ENCODE data around the gene RFC4. TPM values are rescaled to one million over a fixed set of nuclear protein-coding genes. Genes with fewer than 3 reads are reported as not detected.

Gene RFC4
- total and polyA plus RNA-seq, 2 of the 4 experiments (the other 2 are of a cell fraction): 19.5 to 27.9 TPM

GRCh38 chr3:186828340-186828739 is 22.1 kb upstream of the RFC4 start:
- no TSS peak for BruUV-seq (replicated peaks)

More at GRCh38 chr3:186828340-186828739, 22.1 kb upstream of the RFC4 start:
- Histone ChIP-seq H3K4me1 (ENCODE audit: control insufficient read depth, insufficient read depth, low read length) (peaks cover 13% of the 10 kb centered on the region), H2AK9ac (replicated peaks; ENCODE audit: low read depth, low read length, poor library complexity) (no peak overlapping the region), H3K79me1 (ENCODE audit: low read depth in 1 of 2, low read length in 2 of 2) (peaks cover 0 to 11% of the 10 kb centered on the region in 2 experiments; a peak in 2 of 4 replicates), H2BK20ac (ENCODE audit: low read depth, low read length) (no peak overlapping the region), H3K27ac (ENCODE audit: insufficient read depth, low read length) (no peak overlapping the region), H2AK5ac (ENCODE audit: low read depth, low read length) (no peak overlapping the region), H3K56ac (ENCODE audit: extremely low read depth, insufficient read depth, low read length) (no peak overlapping the region), H3K9ac (ENCODE audit: low read depth, low read length) (no peak overlapping the region), H3K18ac (ENCODE audit: low read depth, low read length) (no peak overlapping the region), H3K27me3 (ENCODE audit: control insufficient read depth, insufficient read depth, low read length) (peaks cover 35% of the 10 kb centered on the region), H2BK120ac (ENCODE audit: low read depth, low read length) (no peak overlapping the region), H3K36me3 (ENCODE audit: control insufficient read depth, insufficient read depth, low read length) (no peaks in the 10 kb centered on the region), H3K4me3 (ENCODE audit: insufficient read depth, low read depth, low read length) (no peak overlapping the region), H4K5ac (ENCODE audit: low read depth, low read length) (no peak overlapping the region), H3K9me1 (ENCODE audit: insufficient read depth, low read length) (no peaks in the 10 kb centered on the region; the same call in 1 of the 2 replicates), H3K14ac (replicated peaks; ENCODE audit: low read depth, low read length) (no peak overlapping the region), H3K9me3 (ENCODE audit: control insufficient read depth, insufficient read depth, low read length) (no peaks in the 10 kb centered on the region), H3K4ac (ENCODE audit: low read depth, low read length) (no peak overlapping the region), H3K4me2 (ENCODE audit: low read depth, low read length) (no peak overlapping the region), H3K23ac (ENCODE audit: low read depth, low read length) (no peak overlapping the region), H2AFZ (replicated peaks; ENCODE audit: low read length, poor library complexity) (no peak overlapping the region), H2BK5ac (ENCODE audit: low read depth, low read length, poor library complexity, severe bottlenecking) (no peak overlapping the region), H4K91ac (ENCODE audit: insufficient read depth, low read depth, low read length) (no peak overlapping the region), H2BK15ac (ENCODE audit: low read depth, low read length) (no peak overlapping the region), H4K20me1 (ENCODE audit: insufficient read depth, low read length) (no peaks in the 10 kb centered on the region), H4K8ac (ENCODE audit: low read depth in 2 of 2, low read length in 2 of 2) (no peak overlapping the region)
- in situ Hi-C loops (cut with MboI; ENCODE audit: low sequenced_read_pairs): no loop called here
- DNase-seq: no peak
- intact Hi-C loops (cut with micrococcal nuclease): loop anchor here (10.0 kb wide), 1 partner anchor 564 kb away; no protein-coding TSS in a partner anchor
- ATAC-seq (ENCODE audit: low read depth): no peak
- no CpG with 5 or more reads among the region's 5 CpGs for WGBS, 2 experiments (ENCODE audit: extremely low coverage in 2 of 2, insufficient read length in 1 of 2)
- no peak for TF ChIP-seq USF2 (IDR thresholded peaks at IDR 0.05; ENCODE audit: low read depth, low read length)
- no peak for TF ChIP-seq MAZ (IDR thresholded peaks at IDR 0.05; ENCODE audit: borderline replicate concordance, low read depth, low read length)
- TF ChIP-seq MXI1 (IDR thresholded peaks at IDR 0.05; ENCODE audit: borderline replicate concordance, low read depth, low read length): no peak
- TF ChIP-seq BHLHE40 (IDR thresholded peaks at IDR 0.05; ENCODE audit: low read depth, low read length): no peak
- no peak for TF ChIP-seq RAD21 (IDR thresholded peaks at IDR 0.05; ENCODE audit: low read length)
- no peak for TF ChIP-seq CHD1 (IDR thresholded peaks at IDR 0.05; ENCODE audit: low read depth, low read length)
- no peak for TF ChIP-seq NFE2L2 (IDR thresholded peaks at IDR 0.05; ENCODE audit: low read depth, low read length)
- TF ChIP-seq POLR2A (IDR thresholded peaks at IDR 0.05; ENCODE audit: low read depth, low read length): no peak
- no peak for TF ChIP-seq MAFK (IDR thresholded peaks at IDR 0.05; ENCODE audit: low read depth, low read length)
- dilution Hi-C loops (cut with HindIII; ENCODE audit: low sequenced_read_pairs, unreplicated experiment): no loop called here
- ChIA-PET POLR2A (ENCODE audit: unreplicated experiment) (no interaction called here), CTCF (interaction anchor here (0.6 kb wide), 1 partner anchor 177 kb away, joined by 4 read pairs; no protein-coding TSS in a partner anchor)
